ENCODE measurements around the gene CREBBP.

DNA sequence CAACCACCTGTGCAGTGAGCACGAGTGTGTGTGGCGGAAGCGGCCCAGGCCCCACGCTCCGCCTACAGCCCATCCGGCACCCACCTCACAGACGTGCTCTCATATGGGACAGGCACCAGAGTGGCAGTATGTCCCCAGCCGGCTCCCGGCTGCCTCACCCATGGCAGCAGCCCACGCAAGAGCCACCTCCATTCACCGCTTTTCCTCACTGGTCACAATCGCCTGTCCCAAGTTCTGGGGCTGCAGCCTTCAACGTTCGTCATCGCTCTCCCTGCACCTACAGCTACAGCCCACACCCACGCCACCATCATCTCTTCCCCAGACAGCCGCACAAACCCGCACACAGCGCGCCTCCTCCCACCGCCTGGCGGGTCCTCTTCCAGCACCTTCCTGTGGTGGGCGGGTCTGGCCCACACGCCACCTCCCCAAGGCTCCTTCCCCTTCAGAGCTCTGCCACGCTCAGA lies 145.7 kb downstream of the CREBBP start:
- TF ChIP-seq FOXP2 (optimal IDR thresholded peaks at IDR 0.05; ENCODE audit: borderline replicate concordance, extremely low read depth, extremely low read length, insufficient read depth) (no peak), POLR2AphosphoS5 (IDR thresholded peaks at IDR 0.05; ENCODE audit: low read depth, low read length) (no peak), REST (IDR thresholded peaks at IDR 0.05; ENCODE audit: insufficient read depth in 1 of 2, low read depth in 2 of 2, low read length in 2 of 2) (no peak), TAF1 (IDR thresholded peaks at IDR 0.05; ENCODE audit: borderline replicate concordance, insufficient read depth, low read length) (no peak)
